ENCODE measurements around the gene NSG1.
"Not testable (repeated sequence)": the region's sequence is repeated elsewhere in the genome, so short reads cannot be mapped to it uniquely, and the experiment has no call there.

The NSG1 gene

GRCh38 chr4:4386736-4387392, at the start of gene NSG1:
Gene NSG1, plus strand, starts transcription at chr4:4387102. Its CDS starts 528 bp downstream, at chr4:4387630.
- DNase-seq, result no peak

- no peak for DNase-seq
Measured at GRCh38 chr4:4338210-4339001, 48.5 kb upstream of the NSG1 start.

GRCh38 chr4:4339504-4340085, 47.3 kb upstream of the NSG1 start:
- no peak for DNase-seq

- DNase-seq, result no peak
Measured at GRCh38 chr4:4341861-4342650, 44.8 kb upstream of the NSG1 start.

- no peak for DNase-seq
Measured at GRCh38 chr4:4343038-4343437, 43.9 kb upstream of the NSG1 start.

- DNase-seq, result no peak
Measured at GRCh38 chr4:4344915-4345527, 41.9 kb upstream of the NSG1 start.

GRCh38 chr4:4347585-4347984, 39.3 kb upstream of the NSG1 start:
- DNase-seq, result no peak

- not testable (repeated sequence) for DNase-seq
Measured at GRCh38 chr4:4348585-4348984, 38.3 kb upstream of the NSG1 start.

- DNase-seq, result no peak
Measured at GRCh38 chr4:4349867-4350266, 37.0 kb upstream of the NSG1 start.

GRCh38 chr4:4350909-4351308, 36.0 kb upstream of the NSG1 start:
- DNase-seq, result no peak

GRCh38 chr4:4355302-4355701, 31.6 kb upstream of the NSG1 start:
- DNase-seq, result no peak

GRCh38 chr4:4356106-4357041, 30.5 kb upstream of the NSG1 start:
- DNase-seq, result no peak

GRCh38 chr4:4358093-4358854, 28.6 kb upstream of the NSG1 start:
- DNase-seq, result no peak

- no peak for DNase-seq
Measured at GRCh38 chr4:4361883-4362282, 25.0 kb upstream of the NSG1 start.

- DNase-seq, result no peak
Measured at GRCh38 chr4:4362991-4363697, 23.8 kb upstream of the NSG1 start.

- no peak for DNase-seq
Measured at GRCh38 chr4:4364061-4364460, 22.8 kb upstream of the NSG1 start.

GRCh38 chr4:4364486-4365208, 22.3 kb upstream of the NSG1 start:
- no peak for DNase-seq

- no peak for DNase-seq
Measured at GRCh38 chr4:4368809-4369580, 17.9 kb upstream of the NSG1 start.

Measured in NCI-H2029 (cell line).